ENCODE data around the gene ST6GAL1. TPM values are rescaled to one million over a fixed set of nuclear protein-coding genes. Genes with fewer than 3 reads are reported as not detected.

Gene ST6GAL1
- total RNA-seq, 1 donor from 2014 or later, result 59.9 TPM

- Histone ChIP-seq H3K9me3 (no peaks in the 10 kb centered on the region), H3K4me3 (no peak overlapping the region), H3K27me3 (no peaks in the 10 kb centered on the region), H3K27ac (peak overlapping the region in 1 of 2 donors; percentile 21), H3K4me1 (peaks cover 8 to 11% of the 10 kb centered on the region in 2 donors), H3K36me3 (no peaks in the 10 kb centered on the region)
- TF ChIP-seq CTCF (IDR thresholded peaks at IDR 0.05), result no peak
- intact Hi-C loops (cut with DNase I), result no loop called here
- DNase-seq (ENCODE audit: low spot score in 2 of 2), result no peak
Measured at GRCh38 chr3:187014417-187014864, 84.1 kb downstream of the ST6GAL1 start.

GRCh38 chr3:187015903-187016638 is 85.7 kb downstream of the ST6GAL1 start:
- intact Hi-C loops (cut with DNase I), result no loop called here
- Histone ChIP-seq H3K9me3 (no peaks in the 10 kb centered on the region), H3K27ac (no peak overlapping the region), H3K36me3 (no peaks in the 10 kb centered on the region), H3K4me1 (peaks cover 8 to 11% of the 10 kb centered on the region in 2 donors), H3K4me3 (no peak overlapping the region), H3K27me3 (no peaks in the 10 kb centered on the region)
- DNase-seq (ENCODE audit: low spot score in 2 of 2), result no peak
- no peak for TF ChIP-seq CTCF (IDR thresholded peaks at IDR 0.05)

- Histone ChIP-seq H3K9me3 (no peaks in the 10 kb centered on the region), H3K4me1 (peaks cover 8 to 11% of the 10 kb centered on the region in 2 donors), H3K27ac (no peak overlapping the region), H3K27me3 (no peaks in the 10 kb centered on the region), H3K36me3 (no peaks in the 10 kb centered on the region), H3K4me3 (no peak overlapping the region)
- intact Hi-C loops (cut with DNase I), result no loop called here
- no peak for DNase-seq (ENCODE audit: low spot score in 2 of 2)
- TF ChIP-seq CTCF (IDR thresholded peaks at IDR 0.05), result no peak
Measured at GRCh38 chr3:187016639-187017345, 86.5 kb downstream of the ST6GAL1 start.

GRCh38 chr3:187017511-187018230 is 87.3 kb downstream of the ST6GAL1 start:
- Histone ChIP-seq H3K9me3 (no peaks in the 10 kb centered on the region), H3K27me3 (no peaks in the 10 kb centered on the region), H3K4me1 (peaks cover 8 to 11% of the 10 kb centered on the region in 2 donors), H3K4me3 (no peak overlapping the region), H3K36me3 (no peaks in the 10 kb centered on the region), H3K27ac (no peak overlapping the region)
- intact Hi-C loops (cut with DNase I), result no loop called here
- no peak for DNase-seq (ENCODE audit: low spot score in 2 of 2)
- TF ChIP-seq CTCF (IDR thresholded peaks at IDR 0.05), result no peak

- Histone ChIP-seq H3K36me3 (peaks cover 0 to 3% of the 10 kb centered on the region in 2 donors), H3K4me3 (no peak overlapping the region), H3K27me3 (no peaks in the 10 kb centered on the region), H3K27ac (no peak overlapping the region), H3K9me3 (no peaks in the 10 kb centered on the region), H3K4me1 (no peaks in the 10 kb centered on the region)
- no peak for TF ChIP-seq CTCF (IDR thresholded peaks at IDR 0.05)
- intact Hi-C loops (cut with DNase I), result no loop called here
- no peak for DNase-seq (ENCODE audit: low spot score in 2 of 2)
Measured at GRCh38 chr3:187019542-187020072, 89.3 kb downstream of the ST6GAL1 start.
